ENCODE data around the gene SLC17A1.

SLC17A1 gene

DNA sequence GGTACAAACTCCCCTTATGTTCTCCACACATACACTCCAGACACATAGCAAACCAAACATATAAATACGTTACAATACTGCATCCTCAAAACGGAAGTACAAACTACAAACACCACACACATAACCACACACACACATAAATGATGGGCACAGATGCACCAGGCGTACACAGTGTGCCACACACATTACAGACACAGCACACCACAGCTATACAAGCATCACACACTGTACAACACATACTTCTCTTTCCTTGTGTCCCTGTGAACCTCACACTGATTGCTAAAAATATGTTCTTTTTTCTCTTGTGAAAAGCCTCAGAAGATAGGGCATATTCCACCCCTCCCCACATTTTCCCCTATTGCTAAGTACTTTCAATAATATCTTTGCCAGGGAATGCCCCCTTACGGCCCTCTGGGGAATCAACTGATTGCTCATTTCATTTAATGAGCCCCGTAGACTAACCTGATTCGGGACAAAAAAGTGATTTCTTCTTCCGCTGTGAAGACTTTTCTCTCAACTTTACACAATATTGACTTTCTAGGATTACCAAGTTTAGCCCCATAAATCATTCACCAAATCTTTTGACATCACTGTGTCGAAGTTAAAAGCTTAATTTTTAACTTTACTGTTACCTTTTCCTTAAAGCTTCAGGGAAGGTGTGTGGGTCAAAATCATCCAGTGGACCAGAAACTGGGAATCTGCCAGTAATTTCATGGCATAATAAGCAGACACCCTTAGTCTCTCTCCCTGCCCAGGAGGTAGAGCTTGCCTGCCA, at the start of gene SLC17A1:
Gene SLC17A1, minus strand, starts transcription at position 521 of the 775 bp plus-strand sequence. CDS start 1,495 bp downstream, outside the sequence.
- no peak for DNase-seq (ENCODE audit: low read depth)

DNA sequence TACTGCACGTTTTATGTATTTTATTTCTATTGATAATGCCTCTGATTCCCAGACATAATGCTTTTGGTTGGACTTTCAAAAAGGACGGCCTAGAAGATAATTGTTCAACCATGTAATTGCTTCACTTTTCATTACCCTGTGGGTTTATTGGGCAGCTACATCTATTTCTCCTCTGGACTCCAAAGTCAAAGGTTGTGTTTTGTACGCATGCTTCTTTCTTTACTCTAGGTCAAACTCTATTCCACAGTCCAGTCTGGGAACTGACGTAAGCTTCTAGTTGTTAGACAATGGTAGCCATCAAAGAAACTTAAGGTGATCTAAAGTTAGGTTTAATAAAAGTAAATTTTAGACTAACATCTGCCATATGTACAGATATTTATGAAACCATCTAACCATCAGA, 48.7 kb upstream of the SLC17A1 start:
- no peak for DNase-seq (ENCODE audit: low read depth)

- DNase-seq (ENCODE audit: low read depth): no peak
These were observed 47.0 kb upstream of the SLC17A1 start for GRCh38 chr6:25878721-25879322.

DNA sequence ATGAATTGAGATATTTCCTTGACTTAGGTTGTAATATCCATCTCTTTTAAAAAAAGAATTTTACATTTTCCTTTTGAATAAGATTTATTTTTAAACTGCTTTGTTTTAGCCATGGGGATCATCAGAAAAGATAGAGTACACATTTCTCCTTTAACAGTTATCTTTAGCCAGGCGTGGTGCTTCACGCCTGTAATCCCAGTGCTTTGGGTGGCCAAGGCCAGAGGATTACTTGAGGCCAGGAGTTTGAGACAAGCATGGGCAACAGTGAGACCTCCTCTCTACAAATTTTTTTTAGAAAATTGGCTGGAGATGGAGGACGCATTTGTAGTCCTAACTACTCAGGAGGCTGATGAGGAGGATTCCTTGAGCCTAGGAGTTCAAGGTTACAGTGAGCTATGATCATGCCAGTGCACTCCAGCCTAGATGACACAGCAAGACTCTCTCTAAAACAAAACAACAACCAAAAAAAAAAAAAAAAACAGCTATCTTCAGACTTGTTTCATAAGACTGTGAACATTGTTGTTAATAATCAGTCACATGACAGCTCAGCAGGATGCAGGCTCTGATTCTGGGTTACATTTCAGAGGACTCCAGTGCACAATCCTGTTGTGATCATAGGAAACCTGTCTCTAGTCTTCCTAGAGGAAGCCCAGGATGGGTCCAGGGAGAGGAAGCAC, 44.2 kb upstream of the SLC17A1 start:
- no peak for DNase-seq (ENCODE audit: low read depth)

- no peak for DNase-seq (ENCODE audit: low read depth)
These were observed 43.7 kb upstream of the SLC17A1 start for GRCh38 chr6:25875563-25875905.

DNA sequence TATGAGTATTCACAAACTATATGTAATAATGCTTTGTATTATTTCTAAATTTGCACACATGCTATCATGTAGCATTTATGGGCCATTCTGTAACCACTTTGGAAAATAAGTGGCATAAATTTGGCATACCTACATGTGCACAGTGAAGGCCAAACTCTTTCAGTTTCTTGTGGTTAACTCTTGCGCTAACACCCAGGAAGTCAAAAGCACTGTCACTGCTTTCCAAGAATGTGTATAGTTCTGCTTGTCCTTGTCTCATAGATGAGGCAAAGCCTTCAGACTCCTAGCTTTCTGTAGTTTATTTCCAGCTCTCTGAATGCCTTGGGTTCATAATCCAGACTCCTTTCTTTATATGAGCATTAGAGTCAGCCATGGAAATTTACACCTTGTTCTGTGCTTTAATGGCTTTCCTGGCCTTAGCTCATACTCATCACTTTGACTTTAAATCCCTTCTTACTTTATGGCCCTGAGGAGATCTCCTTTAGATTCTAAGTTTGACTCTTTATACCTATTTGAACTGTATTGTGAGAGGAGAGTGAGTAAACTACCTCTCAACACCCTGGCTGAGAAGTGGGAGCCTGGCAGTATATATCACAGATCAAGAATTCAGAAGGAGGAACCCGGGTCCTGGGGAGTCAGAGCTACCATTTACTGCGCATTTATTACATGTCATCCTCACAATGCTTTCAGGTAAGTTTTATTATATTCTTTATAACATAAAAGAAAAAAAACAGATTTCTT, 43.1 kb upstream of the SLC17A1 start:
- DNase-seq (ENCODE audit: low read depth): no peak

DNA sequence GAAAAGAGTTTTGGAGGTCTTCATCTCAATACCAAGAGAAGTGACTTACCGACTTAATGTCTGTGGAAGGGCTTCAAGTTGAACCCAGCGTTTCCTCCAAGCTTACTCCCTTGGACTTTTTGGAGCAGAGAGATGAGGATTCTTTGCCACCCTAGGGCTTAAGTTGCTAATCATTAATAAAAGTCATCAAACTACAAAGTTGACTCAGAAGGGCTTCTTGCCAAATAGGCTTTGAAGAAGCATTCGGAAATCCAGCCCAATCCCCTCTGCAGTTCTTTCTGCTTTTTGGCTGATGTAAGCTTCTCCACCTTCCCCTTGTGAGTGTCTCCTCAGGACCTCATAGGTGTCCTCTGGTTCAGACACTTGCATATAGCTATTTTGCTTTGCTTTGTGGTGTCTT, 42.3 kb upstream of the SLC17A1 start, which contains the start of gene SLC17A3:
Gene SLC17A3, minus strand, starts transcription at position 126 of the 400 bp plus-strand sequence. CDS start 5,856 bp downstream, outside the sequence.
- DNase-seq (ENCODE audit: low read depth): no peak

DNA sequence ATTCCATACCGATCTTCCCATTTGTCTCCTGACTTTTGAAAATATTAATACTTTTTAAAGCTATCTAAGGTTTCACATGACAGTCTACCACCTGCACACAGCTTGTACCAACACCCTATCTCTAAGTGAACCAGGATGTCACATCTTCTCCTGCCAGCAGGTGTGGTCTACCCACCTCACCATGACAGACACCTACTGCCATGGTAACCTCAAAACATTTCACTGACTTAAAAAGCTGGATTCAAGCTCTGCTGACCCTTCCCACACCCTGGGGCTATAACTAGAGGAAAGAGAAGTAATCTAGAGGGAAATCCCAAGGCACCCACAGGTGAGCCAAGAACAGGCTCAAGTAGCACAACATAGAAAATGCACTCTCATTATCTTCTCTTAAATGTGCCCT, 41.0 kb upstream of the SLC17A1 start:
- no peak for DNase-seq (ENCODE audit: low read depth)

GRCh38 chr6:25869840-25870239, 38.0 kb upstream of the SLC17A1 start:
- no peak for DNase-seq (ENCODE audit: low read depth)

- DNase-seq (ENCODE audit: low read depth): no peak
These were observed 36.8 kb upstream of the SLC17A1 start for GRCh38 chr6:25868436-25869183.

DNA sequence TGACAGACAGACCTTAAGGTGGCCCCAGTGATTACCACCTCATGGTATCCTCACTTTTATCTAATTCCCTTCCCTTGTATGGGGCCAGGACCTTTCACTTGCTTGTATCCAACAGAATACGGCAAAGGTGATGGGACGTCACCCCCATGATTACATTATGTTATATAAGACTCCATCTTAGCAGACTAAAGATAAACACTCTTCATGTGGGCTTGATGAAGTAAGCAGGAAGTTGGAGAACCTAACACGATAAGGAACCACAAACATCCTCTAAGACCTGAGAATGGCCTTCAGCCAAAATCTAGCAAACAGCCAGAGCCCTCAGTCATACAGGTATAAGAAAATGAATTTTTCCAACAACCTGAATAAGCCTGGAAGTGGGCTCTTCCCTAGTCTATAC, 34.2 kb upstream of the SLC17A1 start:
- DNase-seq (ENCODE audit: low read depth): no peak

DNA sequence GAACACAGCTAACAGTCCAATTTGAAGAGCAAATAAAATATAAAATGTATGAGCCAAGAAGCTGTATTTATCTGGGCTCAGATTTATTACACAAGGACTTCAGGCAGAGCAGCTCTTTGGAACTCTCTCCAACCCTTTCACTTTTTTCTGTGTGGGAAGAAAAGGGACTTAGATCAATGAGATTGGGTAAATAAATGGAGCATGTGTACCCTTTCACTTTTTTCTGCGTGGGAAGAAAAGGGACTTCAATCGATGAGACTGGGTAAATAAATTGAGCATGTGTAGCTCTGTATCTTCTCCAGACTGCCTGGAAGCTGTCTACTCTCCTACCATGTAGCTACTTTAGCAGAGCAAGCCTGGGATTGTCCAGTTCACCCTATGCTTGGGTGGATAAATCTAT, 31.5 kb upstream of the SLC17A1 start:
- no peak for DNase-seq (ENCODE audit: low read depth)

- DNase-seq (ENCODE audit: low read depth): no peak
These were observed 30.3 kb upstream of the SLC17A1 start for GRCh38 chr6:25862199-25862598.

GRCh38 chr6:25852756-25853155, 20.9 kb upstream of the SLC17A1 start:
- DNase-seq (ENCODE audit: low read depth): no peak

- no peak for DNase-seq (ENCODE audit: low read depth)
These were observed 20.1 kb upstream of the SLC17A1 start for GRCh38 chr6:25851961-25852360.

GRCh38 chr6:25844518-25844917, 12.7 kb upstream of the SLC17A1 start:
- DNase-seq (ENCODE audit: low read depth): no peak

- no peak for DNase-seq (ENCODE audit: low read depth)
These were observed 10.7 kb upstream of the SLC17A1 start for GRCh38 chr6:25842526-25842925.

DNA sequence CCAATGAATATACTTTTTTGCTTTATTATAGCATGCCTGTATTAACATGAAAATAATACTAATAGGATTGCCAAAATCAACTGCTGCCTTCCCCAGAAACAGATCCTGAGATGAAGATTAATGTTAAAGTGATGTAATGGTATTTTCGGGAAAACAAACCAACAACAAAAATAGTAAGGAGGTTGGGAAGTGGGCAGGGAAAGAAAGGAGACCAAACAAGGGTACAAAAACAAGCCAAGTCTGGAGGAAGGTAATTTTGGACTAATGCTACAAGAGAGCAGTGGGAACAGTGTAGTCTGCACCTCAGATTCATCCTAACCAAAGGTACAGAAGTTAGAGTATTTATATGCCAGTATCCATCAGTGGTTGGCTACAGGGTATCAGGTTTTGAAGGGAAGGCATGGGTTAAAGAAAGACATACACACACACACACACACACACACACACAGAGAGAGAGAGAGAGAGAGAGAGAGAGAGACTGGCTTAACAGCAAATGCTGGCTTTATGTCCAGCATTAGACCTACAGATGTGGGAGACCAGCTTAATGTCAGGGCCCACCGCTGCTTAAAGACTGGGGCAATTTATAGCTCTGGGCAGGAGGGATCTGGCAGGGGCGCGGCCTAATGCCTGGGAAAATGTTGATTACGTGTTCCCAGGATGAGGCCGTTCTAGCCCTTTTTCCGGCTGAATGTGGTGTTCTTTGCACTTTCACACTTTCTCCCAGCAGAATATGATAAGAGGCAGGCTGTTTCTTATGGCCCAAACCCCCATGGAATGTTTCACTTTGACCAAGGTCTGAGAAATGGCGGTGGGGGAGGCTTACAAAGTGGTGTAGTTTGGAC, 3.8 kb upstream of the SLC17A1 start:
- no peak for DNase-seq (ENCODE audit: low read depth)

- no peak for DNase-seq (ENCODE audit: low read depth)
These were observed 3.1 kb upstream of the SLC17A1 start for GRCh38 chr6:25834950-25835349.

- no peak for DNase-seq (ENCODE audit: low read depth)
These were observed 1.3 kb upstream of the SLC17A1 start for GRCh38 chr6:25833136-25833535.

- DNase-seq (ENCODE audit: low read depth): no peak
These were observed 818 bp upstream of the SLC17A1 start for GRCh38 chr6:25832670-25833069.
